OCI-LY3 (cell line): ENCODE data around the gene CEP112.
"Not testable (repeated sequence)": the region's sequence is repeated elsewhere in the genome, so short reads cannot be mapped to it uniquely, and the experiment has no call there.

Experiments
- CTCF ChIP-seq: fragments of 200-600, 300-600 bp; sonication (generic); IDR thresholded peaks from 2 replicates; pipeline ENCODE4 v1.5.1; 2014; ENCODE audit warnings: antibody characterized with exemption, low read length, low read depth
- EZH2phosphoT487 ChIP-seq: fragments of 200-600 bp; shearing (Covaris generic); IDR thresholded peaks from 2 replicates; pipeline ENCODE4 v1.6.1; 2018; ENCODE audit warnings: antibody characterized with exemption, mixed run types, low read depth

- not testable (repeated sequence) for TF ChIP-seq CTCF, EZH2phosphoT487
Measured at GRCh38 chr17:66155055-66155454, 36.9 kb downstream of the CEP112 start.
